Cardiac muscle cell (in vitro differentiated cells and primary cell): ENCODE results near the gene CCDC92B. TPM values are rescaled to one million over a fixed set of nuclear protein-coding genes. Genes with fewer than 3 reads are reported as not detected.
A peak's percentile ranks its signal among the peaks of the same experiment; 100 is the strongest.

Experiments
- DNase-seq, 2 donors: peaks; one replicate each; pipeline versions ENCODE4 v3.0.0 to v3.0.0-alpha.2; 2010 to 2017; ENCODE audit warnings: low read depth in 1 of 2, low spot score in 1 of 2
- H3K27ac ChIP-seq: fragments of 200-600 bp; sonication (generic); 2 replicates; pipeline ENCODE4 v1.5.1; 2016
- H3K27me3 ChIP-seq: fragments of 200-600 bp; sonication (generic); 2 replicates; pipeline ENCODE4 v1.6.0; 2016; ENCODE audit warnings: control low read depth
- H3K36me3 ChIP-seq: fragments of 200-600 bp; sonication (generic); 2 replicates; pipeline ENCODE4 v1.5.1; 2016; ENCODE audit warnings: control low read depth
- H3K4me1 ChIP-seq: fragments of 200-600 bp; sonication (generic); 2 replicates; pipeline ENCODE4 v1.8.1; 2017; ENCODE audit warnings: low read depth, mild to moderate bottlenecking, mixed run types
- H3K4me3 ChIP-seq: fragments of 200-600 bp; sonication (generic); 2 replicates; pipeline ENCODE4 v1.5.1; 2016; ENCODE audit warnings: mild to moderate bottlenecking
- H3K9me3 ChIP-seq: fragments of 200-600 bp; sonication (generic); 2 replicates; pipeline ENCODE4 v1.5.1; 2017; ENCODE audit warnings: low read depth, mild to moderate bottlenecking, control low read depth
- polyA plus RNA-seq: library from polyadenylated mRNA; unstranded; fragments of >200 nt; fragmentation: Nextera tagmentation; extraction: Ambion mirVana; gene quantifications from 2 replicates; pipeline ENCODE4 v1.2.1, GENCODE V29; 2016
- total RNA-seq: library from RNA; depleted of rRNA; stranded (reverse); fragments of >200 nt; gene quantifications from 2 replicates; pipeline ENCODE4 v1.2.3, GENCODE V29; 2016
- TF ChIP-seq, protein P1 (sequence below): IDR thresholded peaks from 2 replicates; pipeline ENCODE4 v1.5.1; 2012; ENCODE audit warnings: low read depth, mild to moderate bottlenecking, low read length

CCDC92B gene
- total and polyA plus RNA-seq, 2 experiments from 2014 or later, result 0.33 to 0.35 TPM

DNA sequence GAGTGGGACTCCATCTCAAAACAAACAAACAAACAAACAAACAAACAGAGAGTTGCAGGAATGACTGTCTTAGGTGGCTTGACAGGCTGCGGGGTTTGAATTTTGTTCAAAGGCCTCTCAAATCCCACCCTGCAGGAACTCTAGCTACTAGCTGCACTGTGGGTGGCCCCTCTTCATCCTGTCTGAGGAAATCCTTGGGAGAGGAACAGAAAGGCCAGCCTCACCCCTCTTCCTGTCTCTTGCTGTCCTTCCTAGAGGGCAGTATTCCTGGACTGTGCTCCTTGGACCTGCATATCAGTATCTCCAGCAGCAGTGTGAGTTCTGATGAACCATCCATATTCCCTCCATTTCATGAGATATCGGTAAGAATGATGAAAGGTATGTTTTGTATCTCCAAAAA lies 2.0 kb upstream of the CCDC92B start:
- H3K27me3 ChIP-seq, result peaks cover 61% of the 10 kb centered on the region
- TF ChIP-seq, protein P1, sequence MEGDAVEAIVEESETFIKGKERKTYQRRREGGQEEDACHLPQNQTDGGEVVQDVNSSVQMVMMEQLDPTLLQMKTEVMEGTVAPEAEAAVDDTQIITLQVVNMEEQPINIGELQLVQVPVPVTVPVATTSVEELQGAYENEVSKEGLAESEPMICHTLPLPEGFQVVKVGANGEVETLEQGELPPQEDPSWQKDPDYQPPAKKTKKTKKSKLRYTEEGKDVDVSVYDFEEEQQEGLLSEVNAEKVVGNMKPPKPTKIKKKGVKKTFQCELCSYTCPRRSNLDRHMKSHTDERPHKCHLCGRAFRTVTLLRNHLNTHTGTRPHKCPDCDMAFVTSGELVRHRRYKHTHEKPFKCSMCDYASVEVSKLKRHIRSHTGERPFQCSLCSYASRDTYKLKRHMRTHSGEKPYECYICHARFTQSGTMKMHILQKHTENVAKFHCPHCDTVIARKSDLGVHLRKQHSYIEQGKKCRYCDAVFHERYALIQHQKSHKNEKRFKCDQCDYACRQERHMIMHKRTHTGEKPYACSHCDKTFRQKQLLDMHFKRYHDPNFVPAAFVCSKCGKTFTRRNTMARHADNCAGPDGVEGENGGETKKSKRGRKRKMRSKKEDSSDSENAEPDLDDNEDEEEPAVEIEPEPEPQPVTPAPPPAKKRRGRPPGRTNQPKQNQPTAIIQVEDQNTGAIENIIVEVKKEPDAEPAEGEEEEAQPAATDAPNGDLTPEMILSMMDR, result no peak
- DNase-seq, result no peak

DNA sequence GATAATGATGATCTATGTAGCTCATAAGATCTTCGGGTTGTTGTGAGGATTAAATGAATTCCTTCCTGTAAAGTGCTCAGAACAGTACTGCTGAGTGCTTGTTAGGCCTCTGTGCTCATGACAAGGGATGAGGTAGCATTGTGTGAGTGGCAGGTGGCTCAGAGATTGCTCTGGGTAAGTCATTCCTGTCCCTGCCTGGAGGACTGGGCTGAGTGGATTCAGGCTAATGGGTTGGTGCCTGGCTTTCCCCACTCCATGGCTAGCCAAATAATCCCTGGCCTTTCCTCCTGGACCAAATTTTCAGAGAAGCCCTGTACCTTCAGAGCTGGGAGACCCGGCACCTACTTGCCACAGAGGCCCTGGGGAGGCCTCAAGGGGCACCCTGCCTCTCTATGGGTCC lies 1.3 kb upstream of the CCDC92B start:
- Histone ChIP-seq H3K36me3 (no peaks in the 10 kb centered on the region), H3K4me1 (no peaks in the 10 kb centered on the region), H3K9me3 (no peaks in the 10 kb centered on the region), H3K27me3 (peaks cover 55% of the 10 kb centered on the region), H3K4me3 (no peak overlapping the region), H3K27ac (no peak overlapping the region)
- DNase-seq, result no peak
- TF ChIP-seq, protein P1, result no peak

More for the DNA sequence above, 2.0 kb upstream of the CCDC92B start:
- no peak overlapping the region for H3K27ac ChIP-seq
- H3K36me3 ChIP-seq, result no peaks in the 10 kb centered on the region
- no peaks in the 10 kb centered on the region for H3K9me3 ChIP-seq
- no peak overlapping the region for H3K4me3 ChIP-seq
- H3K4me1 ChIP-seq, result no peaks in the 10 kb centered on the region

DNA sequence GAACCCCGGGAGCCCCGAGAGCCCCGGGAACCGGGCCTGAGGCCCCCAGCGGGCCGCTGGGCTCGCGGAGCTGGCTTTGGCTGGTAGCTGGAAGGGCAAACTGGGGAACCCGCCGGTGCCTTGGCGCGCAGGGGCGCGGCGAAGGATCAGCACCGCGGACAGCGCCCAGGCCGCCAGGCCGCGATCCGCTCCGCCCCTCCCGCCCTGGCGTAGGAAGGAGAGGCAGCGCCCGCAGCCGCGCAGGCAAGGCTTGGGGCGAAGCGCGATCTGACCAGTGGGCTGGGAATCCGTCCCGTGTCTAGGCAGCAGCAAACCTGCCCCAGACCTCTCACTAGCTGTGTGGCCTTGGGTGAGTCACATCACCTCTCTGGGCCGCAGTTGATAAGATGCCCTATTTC lies 331 bp upstream of the CCDC92B start:
- TF ChIP-seq, protein P1, result no peak
- Histone ChIP-seq H3K4me3 (peak overlapping the region; percentile 59), H3K36me3 (no peaks in the 10 kb centered on the region), H3K4me1 (no peaks in the 10 kb centered on the region), H3K9me3 (no peaks in the 10 kb centered on the region), H3K27ac (no peak overlapping the region), H3K27me3 (peaks cover 45% of the 10 kb centered on the region)
- DNase-seq, result peak; percentile 81 to 92

DNA sequence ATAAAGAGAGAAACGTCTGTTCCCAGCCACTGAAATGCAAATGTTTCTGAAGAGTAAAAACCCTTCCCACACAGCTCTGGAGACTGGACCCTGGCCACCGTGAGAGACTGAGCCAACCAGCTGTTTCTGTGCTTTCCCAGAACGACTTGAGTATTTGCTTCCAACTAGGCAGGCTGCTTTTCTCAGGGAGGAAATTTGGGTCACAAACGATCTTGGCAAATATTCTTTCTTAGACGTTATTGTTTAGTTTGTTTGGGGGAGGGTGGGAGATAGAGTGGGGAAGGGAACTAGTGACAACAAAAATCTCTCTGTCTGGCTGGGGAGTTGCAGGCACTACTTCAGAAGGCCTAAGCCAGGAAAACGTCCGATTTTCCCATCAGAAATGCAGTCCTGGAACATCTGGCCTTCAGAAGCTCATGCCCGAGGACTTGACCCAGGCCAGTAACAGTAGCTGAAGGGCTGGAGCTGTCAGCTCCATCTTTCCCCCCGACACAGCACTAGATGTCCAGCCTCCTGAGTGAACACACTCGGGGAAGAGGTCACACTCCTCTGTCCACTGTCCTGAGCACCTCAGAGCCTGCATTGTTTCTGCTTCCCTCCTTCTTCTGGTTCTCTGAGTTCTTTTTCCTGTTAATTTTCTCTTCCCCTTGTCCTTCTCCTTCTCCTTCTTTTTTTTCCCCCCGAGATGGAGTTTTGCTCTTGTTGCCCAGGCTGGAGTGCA lies 4.0 kb downstream of the CCDC92B start:
- no peaks in the 10 kb centered on the region for H3K4me1 ChIP-seq
- no peak overlapping the region for H3K4me3 ChIP-seq
- DNase-seq, result peak in 1 of 2 donors; percentile 21
- TF ChIP-seq, protein P1, result no peak
- no peak overlapping the region for H3K27ac ChIP-seq
- H3K27me3 ChIP-seq, result peaks cover 26% of the 10 kb centered on the region
- no peaks in the 10 kb centered on the region for H3K9me3 ChIP-seq
- H3K36me3 ChIP-seq, result no peaks in the 10 kb centered on the region

DNA sequence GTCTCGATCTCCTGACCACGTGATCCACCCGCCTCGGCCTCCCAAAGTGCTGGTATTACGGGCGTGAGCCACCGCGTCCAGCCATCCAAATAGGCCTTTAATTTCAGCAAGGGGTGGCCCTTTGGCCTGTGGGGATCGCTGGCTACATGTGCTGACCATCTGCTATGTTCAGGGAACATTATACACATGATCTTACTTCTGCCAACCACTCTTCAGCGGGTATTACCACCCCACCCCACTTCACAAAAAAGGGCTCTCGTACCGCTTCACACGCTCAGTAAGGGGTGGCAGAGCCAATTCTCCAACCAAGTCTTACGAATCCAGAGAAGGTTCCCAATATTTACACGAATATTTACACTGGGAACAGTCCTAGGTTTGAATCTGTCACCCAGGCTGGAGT lies 11.8 kb downstream of the CCDC92B start:
- no peaks in the 10 kb centered on the region for H3K27me3 ChIP-seq
- no peak for DNase-seq
- H3K27ac ChIP-seq, result no peak overlapping the region
- H3K4me1 ChIP-seq, result no peaks in the 10 kb centered on the region
- no peaks in the 10 kb centered on the region for H3K36me3 ChIP-seq
- H3K9me3 ChIP-seq, result no peaks in the 10 kb centered on the region
- no peak overlapping the region for H3K4me3 ChIP-seq
- TF ChIP-seq, protein P1, result no peak
